Gastrocnemius medialis (tissue), 4 donors: ENCODE measurements around the gene CHURC1. TPM values are rescaled to one million over a fixed set of nuclear protein-coding genes. Genes with fewer than 3 reads are reported as not detected.

ENCODE experiments used
- ATAC-seq, 2 donors: fragments of 150-250 bp; one replicate each; pipeline ENCODE4 v1.9.1; 2016
- DNase-seq, 2 donors: peaks; one replicate each; pipeline ENCODE4 v3.0.0-alpha.2; 2019
- H3K27ac ChIP-seq, 4 donors: fragments of 200-600 bp; sonication (generic); 1 replicate in 1 of 4; 2 replicates in 3 of 4; pipeline ENCODE4 v1.5.1; 2016 to 2018; ENCODE audit warnings: mild to moderate bottlenecking in 2 of 4, moderate library complexity in 1 of 4
- H3K27me3 ChIP-seq, 3 donors: fragments of 200-600 bp; sonication (generic) in 2 of 3; 1 replicate in 1 of 3; 2 replicates in 2 of 3; pipeline versions ENCODE4 v1.5.1 to v1.6.0; 2016 to 2019; ENCODE audit warnings: mild to moderate bottlenecking in 1 of 3, moderate library complexity in 1 of 3
- H3K36me3 ChIP-seq, 2 donors: fragments of 200-600 bp; sonication (generic) in 1 of 2; one replicate each; pipeline ENCODE4 v1.5.1; 2017 to 2018
- H3K4me1 ChIP-seq, 2 donors: fragments of 200-600 bp; sonication (generic) in 1 of 2; one replicate each; pipeline ENCODE4 v1.5.1; 2016 to 2017; ENCODE audit warnings: mild to moderate bottlenecking in 2 of 2
- H3K4me3 ChIP-seq, 4 donors: fragments of 200-600 bp; sonication (generic) in 3 of 4; 1 replicate in 1 of 4; 2 replicates in 3 of 4; pipeline ENCODE4 v1.5.1; 2016 to 2019; ENCODE audit warnings: mild to moderate bottlenecking in 2 of 4
- H3K9me3 ChIP-seq, 3 donors: fragments of 200-600 bp; sonication (generic) in 2 of 3; 1 replicate in 1 of 3; 2 replicates in 2 of 3; pipeline ENCODE4 v1.5.1; 2016 to 2019
- CTCF ChIP-seq, 5 experiments: fragments of 450-650 bp in 3 of 5; fragments of 200-600 bp in 2 of 5; sonication (generic) in 2 of 5; IDR thresholded peaks in 4 of 5; conservative IDR thresholded peaks in 1 of 5; 1 replicate in 4 of 5; 2 replicates in 1 of 5; pipeline ENCODE4 v1.5.1; 2016 to 2019; ENCODE audit warnings: antibody characterized with exemption in 5 of 5, mild to moderate bottlenecking in 3 of 5, moderate library complexity in 3 of 5
- POLR2A ChIP-seq, 2 donors: fragments of 450-650 bp; IDR thresholded peaks; one replicate each; pipeline ENCODE4 v1.6.1; 2017; ENCODE audit warnings: antibody characterized with exemption in 2 of 2, mild to moderate bottlenecking in 2 of 2, moderate library complexity in 2 of 2
- in situ Hi-C, 4 donors: fragments of 200-750 bp; cut with MboI; loops; one replicate each; pipeline versions ENCODE4 v1.15.0 to v1.8.0; 2017; ENCODE audit warnings: low sequenced_read_pairs in 4 of 4
- intact Hi-C: fragments of 100-400 bp; cut with DNase I; formaldehyde crosslinking; loops from one replicate; pipeline ENCODE4 v1.15.1; 2023; ENCODE audit warnings: low total_unique reads
- total RNA-seq, 4 donors: library from RNA; depleted of rRNA; stranded (reverse); fragments of >200 nt; gene quantifications; one replicate each; pipeline versions ENCODE4 v1.1.0 to v1.2.3, GENCODE V29; 2016

The CHURC1 gene
- total RNA-seq, result 100 to 1,000 TPM in 1 of 4 donors, 10 to 100 TPM in 3; 47.9 to 108 (median 79.6) TPM

- DNase-seq (peak; percentile 97 to 99), ATAC-seq (peak; percentile 99)
- no peaks in the 10 kb centered on the region for H3K9me3 ChIP-seq
- in situ Hi-C loops (loop anchor here in 1 of 4 donors (10.0 kb wide), 1 partner anchor 70 kb away; the partner anchor contains the start of gene FNTB), intact Hi-C loops (loop anchor here (5.0 to 10.0 kb wide), 2 partner anchors 410 to 498 kb away; partner anchors contain the start of genes FUT8, ZBTB1 and ZBTB25)
- peaks cover 34 to 39% of the 10 kb centered on the region in 2 donors for H3K4me1 ChIP-seq
- no peaks in the 10 kb centered on the region for H3K36me3 ChIP-seq
- peak within 1 kb of the TSS; percentile 95 to 98 (median 97) for H3K27ac ChIP-seq
- peak within 1 kb of the TSS; percentile 86 to 100 (median 90) for H3K4me3 ChIP-seq
- H3K27me3 ChIP-seq, result no peaks in the 10 kb centered on the region
- TF ChIP-seq POLR2A (IDR thresholded peaks at IDR 0.05) (peak; percentile 79 to 91), CTCF (IDR thresholded peaks at IDR 0.05 in 4 of 5, conservative IDR thresholded peaks at IDR 0.05 in 1 of 5) (no peak)
Measured at GRCh38 chr14:64914237-64915028, at the start of gene CHURC1. Gene CHURC1 (plus strand): TSS chr14:64914455. CDS start chr14:64914496, 41 bp downstream.

GRCh38 chr14:64865109-64865508, 49.1 kb upstream of the CHURC1 start:
- Histone ChIP-seq H3K27ac (peak overlapping the region in 3 of 4 donors; percentile 75 to 99 (median 98)), H3K4me1 (peaks cover 55 to 77% of the 10 kb centered on the region in 2 donors)
- intact Hi-C loops, result no loop called here

GRCh38 chr14:64865992-64866391, 48.3 kb upstream of the CHURC1 start:
- ATAC-seq (no peak), DNase-seq (no peak)
- TF ChIP-seq CTCF (IDR thresholded peaks at IDR 0.05 in 4 of 5, conservative IDR thresholded peaks at IDR 0.05 in 1 of 5) (no peak), POLR2A (IDR thresholded peaks at IDR 0.05) (no peak)
- peaks cover 59 to 78% of the 10 kb centered on the region in 2 donors for H3K4me1 ChIP-seq
- H3K36me3 ChIP-seq, result no peaks in the 10 kb centered on the region
- no peak overlapping the region for H3K4me3 ChIP-seq
- in situ Hi-C loops, result no loop called here
- H3K9me3 ChIP-seq, result no peaks in the 10 kb centered on the region
- no peaks in the 10 kb centered on the region for H3K27me3 ChIP-seq
- intact Hi-C loops, result no loop called here
- peak overlapping the region; percentile 75 to 99 (median 98) for H3K27ac ChIP-seq

More at GRCh38 chr14:64865109-64865508, 49.1 kb upstream of the CHURC1 start:
- no peak for ATAC-seq
- no peaks in the 10 kb centered on the region for H3K9me3 ChIP-seq
- no peak for DNase-seq
- H3K4me3 ChIP-seq, result no peak overlapping the region
- H3K36me3 ChIP-seq, result no peaks in the 10 kb centered on the region
- in situ Hi-C loops, result no loop called here
- TF ChIP-seq POLR2A (IDR thresholded peaks at IDR 0.05) (no peak), CTCF (IDR thresholded peaks at IDR 0.05 in 4 of 5, conservative IDR thresholded peaks at IDR 0.05 in 1 of 5) (no peak)
- no peaks in the 10 kb centered on the region for H3K27me3 ChIP-seq

- H3K36me3 ChIP-seq, result no peaks in the 10 kb centered on the region
- in situ Hi-C loops (no loop called here), intact Hi-C loops (no loop called here)
- no peaks in the 10 kb centered on the region for H3K9me3 ChIP-seq
- no peak for DNase-seq
- peaks cover 71 to 90% of the 10 kb centered on the region in 2 donors for H3K4me1 ChIP-seq
- no peak for TF ChIP-seq CTCF (IDR thresholded peaks at IDR 0.05 in 4 of 5, conservative IDR thresholded peaks at IDR 0.05 in 1 of 5)
- TF ChIP-seq POLR2A (IDR thresholded peaks at IDR 0.05), result no peak
- H3K27me3 ChIP-seq, result no peaks in the 10 kb centered on the region
- H3K27ac ChIP-seq, result peak overlapping the region; percentile 75 to 99 (median 98)
- H3K4me3 ChIP-seq, result no peak overlapping the region
- ATAC-seq, result peak; percentile 64 to 74
Measured at GRCh38 chr14:64867182-64867581, 47.1 kb upstream of the CHURC1 start.
